ENCODE results near the gene ADCY1.

Gene ADCY1

DNA sequence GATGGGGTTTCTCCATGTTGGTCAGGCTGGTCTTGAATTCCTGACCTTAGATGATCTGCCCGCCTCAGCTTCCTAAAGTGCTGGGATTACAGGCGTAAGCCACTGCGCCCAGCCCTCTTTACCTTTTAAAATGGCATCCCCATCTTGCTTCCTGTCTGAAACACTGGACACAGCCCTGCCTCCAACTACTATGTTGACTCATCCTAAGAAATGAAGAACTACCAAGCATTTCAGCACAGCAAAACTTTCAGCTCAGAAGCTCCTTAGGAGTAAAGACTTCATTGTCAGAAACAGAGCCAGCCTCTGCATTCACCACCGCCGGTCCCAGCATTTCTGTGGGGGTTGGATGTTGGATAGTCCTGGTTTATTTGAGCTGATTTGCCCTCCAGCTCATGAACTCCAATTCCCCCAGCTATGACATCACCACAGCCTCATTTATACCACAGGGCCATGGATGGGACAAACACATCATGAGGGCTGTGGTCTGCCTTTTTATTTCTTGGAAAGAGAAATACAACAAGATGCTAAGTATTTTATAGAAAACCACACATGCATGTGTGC, 123.5 kb downstream of the ADCY1 start:
- no peak for ATAC-seq

DNA sequence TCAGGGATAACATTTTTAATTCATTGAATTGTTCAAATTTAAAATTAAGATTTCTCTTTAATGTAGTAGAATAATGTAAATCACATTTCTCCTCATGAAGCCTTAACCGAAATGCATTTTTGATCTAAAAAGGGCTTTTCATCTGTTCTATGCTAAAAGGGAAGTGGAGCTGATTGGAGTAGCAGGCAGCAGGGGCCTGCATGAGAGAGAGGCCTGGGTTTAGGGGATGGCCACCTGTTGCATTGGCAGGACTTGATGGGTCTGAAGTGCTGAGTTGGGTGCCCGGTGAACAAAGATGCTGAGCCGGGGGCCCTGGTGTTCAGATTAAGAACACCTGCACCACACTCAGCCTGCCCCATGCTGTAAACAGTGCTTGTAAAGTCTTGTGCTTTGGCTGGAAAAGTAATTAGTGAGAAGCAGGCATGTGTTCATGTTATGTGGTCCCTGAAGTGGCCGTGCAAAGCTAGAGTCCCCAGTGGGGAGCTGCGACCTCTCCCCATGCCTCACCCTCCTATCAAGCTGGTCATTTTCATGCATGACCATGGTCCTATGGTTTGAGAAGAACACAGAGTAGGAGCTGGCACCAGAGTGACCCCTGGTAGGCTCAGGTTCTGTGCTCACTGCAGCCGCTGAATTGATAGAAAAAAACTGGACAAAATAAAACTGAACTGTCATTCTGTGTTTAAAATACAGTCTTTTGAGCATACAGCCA, 124.3 kb downstream of the ADCY1 start:
- ATAC-seq, result no peak

DNA sequence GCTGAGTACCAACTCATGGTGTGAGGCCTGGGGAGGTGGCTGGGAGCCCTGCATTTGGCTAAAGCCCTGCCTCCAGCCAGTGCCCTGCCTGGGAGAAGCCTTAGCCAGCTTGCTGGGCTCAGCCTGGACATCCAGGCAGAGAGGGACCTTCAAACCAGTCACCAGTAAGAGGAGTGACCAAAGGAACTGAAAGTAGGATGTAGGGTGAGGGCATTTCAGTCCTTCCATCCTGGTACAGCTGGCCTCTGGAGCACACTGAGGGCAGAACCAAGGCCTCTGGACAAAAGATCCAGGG, 124.8 kb downstream of the ADCY1 start:
- ATAC-seq, result no peak

DNA sequence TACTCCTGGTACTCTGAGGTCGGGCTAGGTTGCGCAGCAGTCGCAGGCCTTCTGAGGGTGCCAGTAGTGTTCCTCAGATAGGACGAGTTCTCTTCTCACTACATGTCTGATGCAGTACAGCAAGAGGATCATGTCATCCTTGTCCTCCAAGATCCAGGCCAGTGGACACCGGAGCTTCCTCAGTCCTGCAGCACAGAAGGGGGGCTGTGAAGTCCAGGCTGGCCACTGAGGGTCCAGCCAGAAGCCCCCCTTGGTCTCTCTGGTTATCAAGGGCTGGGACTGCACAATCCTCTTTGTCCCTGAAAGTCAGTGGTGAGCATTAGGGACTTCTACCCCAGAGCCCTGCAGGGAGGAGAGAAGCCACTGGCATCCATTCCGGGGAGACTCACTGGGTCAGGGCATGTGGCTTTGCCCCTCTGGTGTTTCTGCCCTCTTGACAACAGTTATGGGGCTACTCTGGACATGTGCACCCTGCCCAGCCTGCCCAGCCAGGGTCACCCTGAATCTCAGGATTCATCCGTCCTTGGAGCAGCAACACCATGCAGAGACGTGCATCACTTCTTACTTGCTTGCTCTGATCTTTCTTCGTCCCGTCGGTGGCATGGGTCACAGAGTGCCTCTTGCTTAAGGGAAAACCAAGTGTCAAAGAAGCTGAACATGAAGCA, 125.7 kb downstream of the ADCY1 start:
- ATAC-seq, result no peak

DNA sequence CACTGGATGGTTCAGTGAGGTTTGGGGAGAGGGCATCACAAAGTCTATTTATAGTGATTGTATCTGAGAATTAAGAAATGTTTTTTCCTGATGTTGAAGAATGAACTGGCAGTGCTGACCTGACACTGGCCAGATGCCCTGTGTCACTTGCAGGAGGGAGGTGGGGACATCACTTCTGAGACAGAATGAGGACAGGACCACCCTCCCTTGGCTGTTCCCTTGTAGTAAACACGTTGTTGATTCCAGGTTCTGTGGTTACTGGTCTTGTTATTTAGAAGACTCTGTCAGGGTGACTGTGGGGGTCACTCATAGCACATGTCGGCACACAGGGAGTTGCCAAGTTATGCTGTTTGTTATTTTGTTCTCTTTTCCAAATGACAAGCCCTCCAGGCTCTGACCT, 126.4 kb downstream of the ADCY1 start:
- ATAC-seq, result no peak

DNA sequence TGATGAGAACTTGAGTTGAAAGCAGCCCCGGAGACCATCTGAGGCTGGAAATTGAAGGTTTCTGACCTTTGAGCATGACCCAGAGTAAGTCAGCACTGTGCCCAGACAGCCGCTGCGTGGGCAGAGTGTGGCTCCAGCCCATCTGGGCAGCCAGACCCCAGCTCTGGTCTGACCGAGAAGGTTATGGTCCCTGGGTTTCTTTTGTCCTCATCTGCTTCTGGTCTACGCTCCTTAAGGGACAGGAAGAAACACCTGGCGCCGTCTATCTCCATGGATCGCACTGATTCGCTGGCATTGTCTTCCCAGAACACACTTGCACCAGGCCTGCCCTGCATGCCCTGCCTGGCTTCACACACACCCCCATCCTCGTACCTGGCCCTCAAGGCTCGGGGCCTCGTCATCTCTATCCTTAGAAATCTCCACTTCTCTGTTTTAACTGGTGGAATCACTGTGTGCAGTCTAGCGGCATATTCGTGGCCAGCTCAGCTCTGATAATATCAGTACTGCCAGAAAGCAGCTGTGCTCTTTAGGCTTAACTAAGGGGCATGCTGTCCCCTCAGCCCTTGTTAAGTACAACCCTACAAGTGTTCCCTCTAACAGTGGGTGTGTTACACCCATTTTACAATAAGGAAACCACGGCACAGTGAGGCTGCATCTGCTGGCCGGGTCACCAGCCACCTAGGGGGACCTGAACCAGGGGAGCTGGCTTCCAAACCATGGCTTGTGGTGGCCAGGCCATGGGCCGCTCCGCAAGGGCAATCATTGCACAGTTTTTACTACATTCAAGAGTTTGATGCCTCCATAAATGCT, 127.7 kb downstream of the ADCY1 start:
- ATAC-seq, result no peak

DNA sequence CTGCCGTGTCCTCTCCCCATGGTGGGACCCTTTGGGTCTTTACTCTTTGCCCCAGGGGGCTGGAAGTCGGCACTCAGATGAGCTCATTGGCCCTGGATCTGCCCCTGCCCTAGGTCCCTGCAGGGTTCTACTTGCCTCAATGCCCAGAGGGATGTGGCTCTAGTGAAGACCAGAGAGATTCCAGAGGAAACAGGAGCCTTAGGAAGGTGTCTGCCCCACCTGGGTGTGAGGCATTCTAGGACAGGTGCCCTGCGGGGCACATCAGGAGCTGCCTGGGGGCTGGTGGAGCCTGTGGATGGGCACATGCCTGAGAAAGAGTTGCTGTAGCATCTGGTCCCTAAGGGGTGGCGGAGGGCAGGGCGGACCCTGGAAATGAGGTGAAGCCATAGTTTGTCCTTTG, 128.6 kb downstream of the ADCY1 start:
- no peak for ATAC-seq

DNA sequence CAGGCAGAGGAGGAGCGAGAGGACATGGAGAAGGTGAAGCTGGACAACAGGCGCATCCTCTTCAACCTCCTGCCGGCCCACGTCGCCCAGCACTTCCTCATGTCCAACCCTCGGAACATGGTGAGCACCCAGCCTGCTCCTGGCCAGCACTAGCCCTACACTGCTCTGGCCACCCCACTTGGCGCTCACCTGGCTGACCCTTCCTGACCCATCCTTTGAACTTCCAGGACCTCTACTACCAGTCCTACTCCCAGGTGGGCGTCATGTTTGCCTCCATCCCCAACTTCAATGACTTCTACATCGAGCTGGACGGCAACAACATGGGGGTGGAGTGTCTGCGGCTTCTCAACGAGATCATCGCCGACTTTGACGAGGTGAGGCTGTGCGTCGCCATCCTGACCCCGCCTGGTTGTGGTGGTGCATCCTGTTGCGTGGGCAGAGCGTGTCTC, 129.2 kb downstream of the ADCY1 start:
- ATAC-seq, result no peak

DNA sequence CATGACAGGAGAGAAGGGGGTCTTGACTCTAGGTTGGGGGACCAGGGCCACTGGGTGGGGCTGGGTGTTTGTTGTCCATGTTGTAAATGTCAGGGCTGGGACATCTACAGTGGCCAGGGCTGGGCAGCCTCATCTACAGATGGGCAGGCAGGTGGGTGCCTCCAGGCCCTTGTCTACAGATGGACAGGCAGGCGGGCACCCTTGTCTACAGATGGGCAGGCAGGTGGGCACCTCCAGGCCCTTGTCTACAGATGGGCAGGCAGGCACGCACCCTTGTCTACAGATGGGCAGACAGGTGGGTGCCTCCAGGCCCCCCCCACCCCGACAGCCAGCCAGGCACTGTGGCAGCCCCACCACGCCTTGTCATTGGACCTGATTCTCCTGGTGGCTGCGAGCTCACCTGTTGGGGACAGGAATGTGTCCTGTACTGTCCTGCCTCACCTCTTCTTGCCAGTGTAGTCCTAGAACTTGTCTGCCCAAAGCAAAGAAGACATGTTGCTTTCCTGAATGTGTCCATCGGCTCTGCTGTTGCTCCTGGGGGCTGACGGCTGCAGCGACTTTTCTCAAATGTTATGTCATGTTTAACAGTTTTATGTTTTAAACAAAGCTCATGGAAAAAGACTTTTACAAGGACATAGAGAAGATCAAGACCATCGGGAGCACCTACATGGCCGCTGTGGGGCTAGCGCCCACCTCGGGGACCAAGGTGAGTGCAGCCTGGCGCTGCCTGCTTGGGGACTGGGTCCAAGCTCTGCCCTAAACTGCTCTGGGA, 129.9 kb downstream of the ADCY1 start:
- no peak for ATAC-seq

DNA sequence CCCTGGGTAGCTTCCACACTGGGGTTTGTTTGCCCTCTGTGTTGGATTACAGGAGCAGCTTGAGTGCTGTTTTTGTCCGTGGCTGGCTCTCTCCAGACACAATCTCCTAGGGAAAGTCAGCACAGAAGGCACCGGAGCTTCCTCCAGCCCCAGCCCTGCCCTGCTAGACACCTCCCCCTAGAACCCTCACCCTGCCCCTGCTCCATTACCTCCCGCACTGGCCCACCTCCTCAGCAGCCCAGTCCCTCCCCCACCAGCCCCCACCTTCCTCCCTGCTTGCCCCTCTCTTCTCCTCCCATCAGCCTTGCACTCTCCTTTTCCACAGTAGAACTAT, 130.5 kb downstream of the ADCY1 start:
- ATAC-seq, result no peak

DNA sequence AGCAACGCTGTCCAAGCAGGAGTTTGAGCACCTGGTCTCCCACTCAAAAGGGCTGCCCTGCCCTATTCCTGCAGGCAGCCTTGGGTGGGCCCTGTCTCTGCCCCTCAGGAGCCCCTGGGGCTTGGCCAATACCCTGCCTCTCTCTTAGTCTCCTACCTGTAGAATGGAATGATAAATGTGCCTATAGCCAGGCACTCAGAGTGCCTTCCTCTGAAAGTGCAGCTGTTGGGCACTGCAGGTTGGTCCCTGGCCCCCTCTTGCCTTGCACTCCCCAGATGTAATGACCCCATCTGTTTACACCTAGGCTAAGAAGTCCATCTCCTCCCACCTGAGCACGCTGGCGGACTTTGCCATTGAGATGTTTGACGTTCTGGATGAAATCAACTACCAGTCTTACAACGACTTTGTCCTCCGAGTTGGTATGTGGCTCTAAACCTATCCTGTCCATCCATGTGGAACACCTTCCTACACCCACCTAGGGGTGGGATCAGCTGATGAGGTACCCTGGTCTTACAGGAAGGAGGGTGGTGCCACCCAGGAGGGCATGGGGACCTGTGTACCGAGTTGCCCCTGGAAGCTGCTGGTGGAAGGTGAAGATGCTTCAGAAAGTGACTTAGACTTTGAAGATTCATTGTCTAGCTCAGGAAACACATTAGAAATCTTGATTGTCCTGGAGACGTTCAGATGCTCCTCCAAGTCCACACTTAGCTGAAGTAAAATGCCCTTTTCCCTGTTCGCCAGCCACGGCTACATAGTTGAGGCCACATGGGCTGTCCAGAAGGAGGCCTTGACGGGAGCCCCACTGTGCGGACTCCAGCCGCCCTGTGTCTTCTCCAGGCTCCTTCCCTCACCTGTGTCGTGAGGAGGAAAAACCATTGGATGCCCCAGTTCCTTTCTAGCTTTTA, 134.1 kb downstream of the ADCY1 start:
- ATAC-seq, result no peak

DNA sequence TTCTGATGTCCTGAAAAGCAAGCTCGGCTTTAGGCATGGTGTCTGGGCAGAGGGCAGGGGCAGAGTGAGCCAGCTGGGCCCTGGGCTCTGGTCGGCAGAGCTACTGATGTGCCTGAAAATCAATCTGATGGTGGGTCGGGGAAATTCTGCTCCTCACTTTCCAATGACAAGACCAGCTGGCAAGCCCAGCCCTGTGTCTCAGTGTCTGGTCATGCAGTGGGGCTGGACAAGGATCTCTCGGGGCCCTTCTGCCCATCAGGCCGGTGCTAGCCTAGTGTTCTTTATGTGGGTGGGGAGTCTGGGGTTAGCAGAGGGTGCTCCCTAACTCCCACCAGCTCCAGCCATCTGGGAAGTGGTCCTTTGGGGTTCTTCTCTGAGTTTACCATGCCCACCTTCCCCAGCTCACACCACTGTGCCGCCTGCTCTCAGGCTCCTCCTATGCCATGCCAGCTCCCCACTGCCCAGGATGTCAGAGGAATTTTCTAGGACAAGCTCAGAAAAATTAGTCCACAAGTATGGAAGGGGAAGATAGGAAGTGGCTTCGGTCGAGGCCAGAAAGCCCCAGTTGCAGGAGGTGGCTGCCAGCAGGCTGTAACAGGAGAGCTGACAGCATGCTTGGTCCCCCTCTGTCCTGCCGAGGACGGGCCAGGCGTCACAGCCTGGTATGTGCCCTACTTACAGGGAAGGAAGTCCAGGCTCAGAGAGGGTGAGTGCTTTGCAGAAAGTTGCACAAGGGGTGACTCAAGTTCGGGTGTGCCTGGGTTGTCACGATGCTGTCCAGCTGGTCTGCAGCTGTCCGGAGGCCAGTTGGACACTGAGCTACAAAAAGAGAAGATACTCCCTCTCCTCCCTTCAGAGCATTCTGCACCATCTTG, 135.2 kb downstream of the ADCY1 start:
- no peak for ATAC-seq

DNA sequence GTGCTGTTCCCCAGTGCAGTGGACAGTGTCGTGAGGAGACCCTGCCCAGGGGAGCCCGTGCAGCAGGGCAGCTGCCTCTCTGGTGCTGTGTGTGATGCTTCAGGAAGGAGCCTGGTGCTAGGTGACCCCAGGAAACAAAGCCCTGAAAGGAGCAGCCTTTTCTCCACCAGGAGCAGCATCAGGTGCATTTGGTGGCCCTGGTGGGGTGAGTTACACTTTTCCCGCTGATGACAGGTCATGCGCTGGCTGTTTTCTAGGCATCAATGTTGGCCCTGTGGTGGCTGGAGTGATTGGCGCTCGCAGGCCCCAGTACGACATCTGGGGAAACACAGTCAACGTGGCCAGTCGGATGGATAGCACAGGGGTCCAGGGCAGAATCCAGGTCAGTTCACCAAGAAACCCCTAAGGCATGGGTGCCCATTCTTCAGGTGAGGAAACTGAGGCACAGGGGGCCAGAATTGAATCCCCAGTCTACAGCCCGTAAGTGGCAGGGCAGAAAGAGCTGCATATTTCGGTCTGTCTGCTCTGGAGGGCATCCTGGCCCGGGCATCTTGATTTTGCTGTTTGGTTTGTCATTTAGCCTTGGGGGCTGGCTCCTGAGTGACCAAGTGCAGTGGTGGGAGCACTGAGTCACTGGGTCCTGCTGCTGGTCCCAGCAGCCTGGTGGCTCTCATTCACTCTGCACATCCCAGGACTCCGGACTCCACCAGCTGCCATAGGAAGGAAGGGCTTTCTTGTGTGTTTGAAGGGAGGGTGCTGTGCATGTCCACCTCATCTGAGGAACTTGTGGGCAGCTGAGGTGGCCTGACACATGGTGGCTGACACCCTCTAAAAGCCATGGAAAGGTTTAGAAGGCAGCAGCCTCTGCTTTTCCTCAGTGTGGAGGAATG, 136.3 kb downstream of the ADCY1 start:
- no peak for ATAC-seq

DNA sequence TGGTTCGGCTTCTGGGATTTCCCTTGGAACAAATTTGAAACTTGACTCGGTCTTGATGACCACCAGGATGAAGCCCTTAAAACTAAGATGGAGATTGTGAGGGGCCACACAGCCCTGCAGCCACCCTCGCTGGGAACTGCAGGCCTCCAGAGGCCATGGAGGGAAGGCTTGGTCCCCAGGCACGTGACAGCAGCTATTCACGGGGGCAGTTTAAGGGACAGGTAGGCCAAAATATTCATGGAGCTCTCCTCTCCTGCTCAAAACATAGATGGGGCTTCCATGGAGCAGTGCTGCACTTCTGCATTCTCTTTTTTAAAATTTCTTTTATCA, 137.0 kb downstream of the ADCY1 start:
- ATAC-seq, result no peak

DNA sequence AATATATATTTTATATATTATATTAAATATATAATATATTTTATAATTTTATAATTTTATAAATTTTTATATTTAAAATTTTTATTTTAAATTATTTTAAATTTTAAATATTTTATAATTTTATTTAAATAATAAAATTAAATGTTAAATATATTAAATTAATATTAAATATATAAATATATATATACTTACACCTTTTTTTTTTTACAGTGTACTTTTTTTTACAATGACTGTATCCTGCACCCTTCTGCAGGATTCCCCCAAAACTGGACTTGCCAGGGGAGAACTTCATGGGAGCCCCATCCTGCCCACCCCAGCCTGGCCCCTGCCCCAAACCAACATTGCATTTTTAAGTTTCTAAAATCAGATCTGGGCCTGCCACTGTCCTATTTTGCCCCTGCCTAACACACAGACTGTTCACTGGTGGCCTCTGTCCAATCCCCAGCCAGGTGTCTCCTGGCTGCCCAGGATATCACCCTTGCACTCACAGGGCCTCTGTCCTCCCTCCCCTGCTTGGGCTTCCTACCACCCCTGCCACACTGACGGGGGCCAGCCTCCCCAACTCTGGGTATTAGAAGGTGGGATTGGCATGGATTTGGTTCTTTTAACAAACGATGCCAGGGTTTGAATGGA, 138.0 kb downstream of the ADCY1 start:
- no peak for ATAC-seq

DNA sequence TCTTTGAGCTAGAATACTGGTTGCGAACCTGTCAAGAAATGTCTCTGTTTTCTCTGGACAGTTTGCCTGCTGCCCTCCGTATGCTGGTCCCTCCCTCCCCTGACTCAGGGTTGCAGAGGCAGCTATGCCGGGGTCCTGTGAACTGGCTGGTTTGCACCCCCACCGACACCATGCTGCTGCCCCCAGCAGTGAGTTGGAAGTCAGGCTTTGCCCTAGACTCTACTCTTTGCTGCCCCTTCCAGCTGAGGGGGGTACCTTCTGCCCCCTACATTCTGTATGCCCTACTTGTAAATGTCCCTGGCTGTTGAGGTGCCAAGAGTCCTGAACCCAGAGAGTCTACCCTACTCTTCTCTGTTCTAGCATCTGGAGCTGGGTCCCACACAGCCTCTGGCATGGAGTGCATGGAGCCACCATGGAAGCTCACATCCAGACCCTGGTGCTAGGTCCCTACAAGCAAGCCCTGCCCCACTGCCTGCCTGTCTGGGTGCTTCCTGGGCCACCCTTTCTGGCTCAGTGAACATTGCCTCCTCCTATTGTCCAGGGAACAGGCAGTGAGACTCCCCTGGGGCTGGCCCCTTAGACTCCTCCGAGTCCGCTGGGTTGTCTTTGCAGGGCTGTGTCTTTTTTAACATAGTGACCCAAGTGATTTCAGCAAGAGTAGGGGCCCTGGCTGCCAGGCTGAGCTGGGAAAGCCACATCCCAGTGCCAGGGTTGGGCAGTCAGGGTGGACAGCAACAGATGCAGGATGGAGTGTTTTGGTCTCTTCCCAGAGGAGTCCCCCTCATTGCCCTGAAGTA, 138.9 kb downstream of the ADCY1 start:
- ATAC-seq, result no peak

DNA sequence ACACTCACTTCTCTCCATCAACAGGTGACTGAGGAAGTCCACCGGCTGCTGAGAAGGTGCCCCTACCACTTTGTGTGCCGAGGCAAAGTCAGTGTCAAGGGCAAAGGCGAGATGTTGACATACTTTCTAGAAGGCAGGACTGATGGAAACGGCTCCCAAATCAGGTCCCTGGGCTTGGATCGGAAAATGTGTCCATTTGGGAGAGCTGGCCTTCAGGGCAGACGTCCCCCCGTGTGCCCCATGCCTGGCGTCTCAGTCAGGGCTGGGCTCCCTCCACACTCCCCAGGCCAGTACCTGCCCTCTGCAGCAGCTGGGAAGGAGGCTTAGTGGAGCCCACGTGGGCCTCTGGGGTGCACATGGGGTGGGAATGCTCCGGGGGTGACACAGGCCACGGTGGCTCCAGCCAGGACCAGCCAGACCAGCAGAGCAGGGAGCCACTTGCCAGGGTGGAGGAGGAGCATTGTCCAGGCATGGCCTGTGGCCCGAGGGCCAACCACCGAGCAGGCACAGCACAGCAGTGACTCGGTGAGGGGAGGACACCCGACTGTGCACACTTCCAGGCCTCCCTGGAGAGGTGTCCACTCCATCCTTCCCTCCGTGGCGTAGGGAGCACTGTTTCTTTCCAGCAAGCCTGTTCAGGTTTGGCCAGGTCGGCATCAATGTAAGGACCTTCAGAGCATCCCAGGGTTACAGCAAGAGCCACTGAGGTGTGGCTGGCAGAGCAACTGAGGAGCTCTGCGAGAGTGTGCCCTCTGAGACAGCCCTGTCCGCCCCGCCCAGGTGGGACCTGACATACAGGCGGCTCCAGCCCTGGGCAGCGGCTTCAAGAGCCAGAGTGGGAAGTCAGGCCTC, 139.7 kb downstream of the ADCY1 start:
- ATAC-seq, result no peak

DNA sequence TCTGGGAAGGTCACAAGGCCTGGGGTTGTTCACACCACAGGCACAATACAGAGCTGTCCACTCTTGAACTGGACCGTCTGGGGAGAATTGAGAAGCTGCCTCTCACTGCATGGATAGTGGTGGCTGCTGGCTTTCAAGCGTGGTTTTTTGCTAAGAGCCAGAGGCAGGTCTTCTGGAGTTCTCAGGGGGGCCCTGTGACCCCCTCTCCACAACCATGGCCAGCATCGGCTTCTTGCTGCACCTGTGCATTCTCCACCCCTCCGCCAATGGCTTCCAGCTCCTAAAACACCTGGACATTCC, 140.3 kb downstream of the ADCY1 start:
- ATAC-seq, result no peak

Measured in activated CD4-positive, CD25-positive, alpha-beta regulatory T cell treated with anti-CD3 and anti-CD28 coated beads, Interleukin-2, amount 50 U/mL, for 24 hours (primary cell).